Measurements from ENCODE around the gene RFLNA. TPM values are rescaled to one million over a fixed set of nuclear protein-coding genes. Genes with fewer than 3 reads are reported as not detected.

RFLNA gene
- total and polyA plus RNA-seq, 2 donors (not counting 1 experiment from before 2014, with no cell fraction given) = not detected

DNA sequence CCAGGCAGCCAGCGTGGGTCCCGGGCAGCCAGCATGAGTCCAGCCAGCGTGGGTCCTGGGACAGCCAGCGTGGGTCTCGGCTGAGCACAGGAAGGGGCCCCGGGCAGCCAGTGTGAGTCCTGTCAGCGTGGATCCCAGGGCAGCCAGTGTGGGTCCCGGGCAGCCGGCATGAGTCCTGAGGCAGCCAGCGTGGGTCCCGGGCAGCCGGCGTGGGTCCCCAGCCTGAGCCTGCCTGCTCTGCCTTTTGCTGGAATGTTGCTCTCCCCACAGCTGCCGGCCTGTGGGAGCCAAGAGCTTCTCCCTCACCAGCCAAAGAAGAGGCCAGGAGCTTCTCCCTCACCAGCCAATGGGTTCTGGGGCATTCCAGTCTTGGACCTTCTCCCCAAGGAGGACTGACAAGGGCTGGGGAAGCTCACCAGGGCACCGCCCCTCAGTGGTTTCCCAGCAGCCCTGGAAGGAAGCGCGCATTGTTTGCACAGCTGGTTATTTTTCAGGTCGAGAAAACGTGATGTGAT, 15.0 kb upstream of the RFLNA start:
- intact Hi-C loops (cut with micrococcal nuclease) = no loop called here
- Histone ChIP-seq H3K79me2 (ENCODE audit: control insufficient read depth, insufficient read depth, low read length) (no peaks in the 10 kb centered on the region), H3K36me3 (replicated peaks in 1 of 2; ENCODE audit: control extremely low read depth in 1 of 2, control insufficient read depth in 1 of 2, extremely low read depth in 1 of 2, insufficient read depth in 2 of 2, low read length in 1 of 2) (no peaks in the 10 kb centered on the region), H3K27me3 (replicated peaks in 1 of 4; ENCODE audit: control extremely low read depth in 1 of 4, control insufficient read depth in 3 of 4, insufficient read depth in 4 of 4, low read length in 3 of 4) (peaks cover 0 to 10% (median under 1%) of the 10 kb centered on the region in 4 experiments), H3K4me2 (replicated peaks; ENCODE audit: low read depth, low read length, poor library complexity, severe bottlenecking) (no peak overlapping the region), H3K4me3 (ENCODE audit: control extremely low read depth in 1 of 5, extremely low read depth in 1 of 5, insufficient read depth in 1 of 5, low read depth in 2 of 5, low read length in 4 of 5) (no peak overlapping the region), H3K4me1 (ENCODE audit: control insufficient read depth in 2 of 2, insufficient read depth in 2 of 2, low read length in 2 of 2) (no peaks in the 10 kb centered on the region), H3K27ac (ENCODE audit: low read length in 2 of 2) (no peak overlapping the region), H3K9ac (ENCODE audit: low read length) (no peak overlapping the region), H4K20me1 (ENCODE audit: control insufficient read depth, insufficient read depth, low read length, poor library complexity, severe bottlenecking) (no peaks in the 10 kb centered on the region), H3K9me3 (ENCODE audit: control extremely low read depth in 1 of 3, control insufficient read depth in 2 of 3, insufficient read depth in 1 of 3, low read length in 2 of 3) (peaks cover 0 to 9% (median 9%) of the 10 kb centered on the region in 3 donors), H2AFZ (ENCODE audit: insufficient read depth, low read depth, low read length, poor library complexity, severe bottlenecking) (no peak overlapping the region)
- ATAC-seq (ENCODE audit: low read depth) (no peak), DNase-seq (no peak)
- no peak overlapping the region for H3K27ac Mint-ChIP-seq
- POLR2A ChIA-PET = no interaction called here
- no peak overlapping the region for H3K4me3 Mint-ChIP-seq
- H3K9me3 Mint-ChIP-seq (ENCODE audit: insufficient read depth) = peaks cover 8% of the 10 kb centered on the region
- no peaks in the 10 kb centered on the region for H3K4me1 Mint-ChIP-seq
- WGBS (ENCODE audit: insufficient coverage) = 51% methylated on average over 19 of the region's 19 CpGs
- CTCF ChIA-PET = no interaction called here
- TF ChIP-seq, protein P1, sequence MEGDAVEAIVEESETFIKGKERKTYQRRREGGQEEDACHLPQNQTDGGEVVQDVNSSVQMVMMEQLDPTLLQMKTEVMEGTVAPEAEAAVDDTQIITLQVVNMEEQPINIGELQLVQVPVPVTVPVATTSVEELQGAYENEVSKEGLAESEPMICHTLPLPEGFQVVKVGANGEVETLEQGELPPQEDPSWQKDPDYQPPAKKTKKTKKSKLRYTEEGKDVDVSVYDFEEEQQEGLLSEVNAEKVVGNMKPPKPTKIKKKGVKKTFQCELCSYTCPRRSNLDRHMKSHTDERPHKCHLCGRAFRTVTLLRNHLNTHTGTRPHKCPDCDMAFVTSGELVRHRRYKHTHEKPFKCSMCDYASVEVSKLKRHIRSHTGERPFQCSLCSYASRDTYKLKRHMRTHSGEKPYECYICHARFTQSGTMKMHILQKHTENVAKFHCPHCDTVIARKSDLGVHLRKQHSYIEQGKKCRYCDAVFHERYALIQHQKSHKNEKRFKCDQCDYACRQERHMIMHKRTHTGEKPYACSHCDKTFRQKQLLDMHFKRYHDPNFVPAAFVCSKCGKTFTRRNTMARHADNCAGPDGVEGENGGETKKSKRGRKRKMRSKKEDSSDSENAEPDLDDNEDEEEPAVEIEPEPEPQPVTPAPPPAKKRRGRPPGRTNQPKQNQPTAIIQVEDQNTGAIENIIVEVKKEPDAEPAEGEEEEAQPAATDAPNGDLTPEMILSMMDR (IDR thresholded peaks at IDR 0.05) = no peak
- no peak for TF ChIP-seq EZH2 (IDR thresholded peaks at IDR 0.05; ENCODE audit: borderline replicate concordance, insufficient read depth, low read depth, low read length, poor library complexity, severe bottlenecking)
- H3K27me3 Mint-ChIP-seq = peaks cover 47% of the 10 kb centered on the region

DNA sequence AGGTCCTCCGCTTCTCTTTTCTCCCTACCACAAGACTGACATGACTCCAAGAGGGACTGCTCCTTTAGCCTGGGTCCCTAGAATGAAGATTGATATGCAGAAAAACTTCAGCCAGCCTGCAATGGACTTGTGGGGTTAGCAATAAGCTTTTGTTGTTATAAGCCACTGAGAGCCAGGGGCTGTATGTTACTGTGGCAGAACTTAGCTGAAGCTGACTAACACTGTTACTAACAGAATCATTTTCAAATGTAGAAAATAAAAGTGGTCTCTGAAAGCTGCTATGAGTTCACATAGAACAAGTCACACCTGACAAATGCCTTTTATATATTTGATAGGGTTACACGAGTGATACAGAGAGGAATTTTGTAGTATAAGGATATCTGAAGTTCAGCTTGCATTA, 13.6 kb upstream of the RFLNA start:
- no peak overlapping the region for H3K4me3 Mint-ChIP-seq
- Histone ChIP-seq H3K4me1 (ENCODE audit: control insufficient read depth in 2 of 2, insufficient read depth in 2 of 2, low read length in 2 of 2) (no peaks in the 10 kb centered on the region), H4K20me1 (ENCODE audit: control insufficient read depth, insufficient read depth, low read length, poor library complexity, severe bottlenecking) (no peaks in the 10 kb centered on the region), H3K36me3 (replicated peaks in 1 of 2; ENCODE audit: control extremely low read depth in 1 of 2, control insufficient read depth in 1 of 2, extremely low read depth in 1 of 2, insufficient read depth in 2 of 2, low read length in 1 of 2) (no peaks in the 10 kb centered on the region), H3K4me2 (replicated peaks; ENCODE audit: low read depth, low read length, poor library complexity, severe bottlenecking) (no peak overlapping the region), H2AFZ (ENCODE audit: insufficient read depth, low read depth, low read length, poor library complexity, severe bottlenecking) (no peak overlapping the region), H3K27ac (ENCODE audit: low read length in 2 of 2) (no peak overlapping the region), H3K9ac (ENCODE audit: low read length) (no peak overlapping the region), H3K4me3 (ENCODE audit: control extremely low read depth in 1 of 5, extremely low read depth in 1 of 5, insufficient read depth in 1 of 5, low read depth in 2 of 5, low read length in 4 of 5) (no peak overlapping the region), H3K27me3 (replicated peaks in 1 of 4; ENCODE audit: control extremely low read depth in 1 of 4, control insufficient read depth in 3 of 4, insufficient read depth in 4 of 4, low read length in 3 of 4) (peaks cover 0 to 17% (median 2%) of the 10 kb centered on the region in 4 experiments), H3K79me2 (ENCODE audit: control insufficient read depth, insufficient read depth, low read length) (no peaks in the 10 kb centered on the region), H3K9me3 (ENCODE audit: control extremely low read depth in 1 of 3, control insufficient read depth in 2 of 3, insufficient read depth in 1 of 3, low read length in 2 of 3) (peaks cover 0 to 18% (median 13%) of the 10 kb centered on the region in 3 donors)
- DNase-seq (no peak), ATAC-seq (ENCODE audit: low read depth) (no peak)
- CTCF ChIA-PET = no interaction called here
- intact Hi-C loops (cut with micrococcal nuclease) = no loop called here
- TF ChIP-seq EZH2 (IDR thresholded peaks at IDR 0.05; ENCODE audit: borderline replicate concordance, insufficient read depth, low read depth, low read length, poor library complexity, severe bottlenecking) = no peak
- TF ChIP-seq, protein P1 (IDR thresholded peaks at IDR 0.05) = no peak
- peaks cover 45% of the 10 kb centered on the region for H3K27me3 Mint-ChIP-seq
- POLR2A ChIA-PET = no interaction called here
- WGBS (ENCODE audit: insufficient coverage) = no CpG with 5 or more reads among the region's 2 CpGs
- no peak overlapping the region for H3K27ac Mint-ChIP-seq
- no peaks in the 10 kb centered on the region for H3K4me1 Mint-ChIP-seq
- H3K9me3 Mint-ChIP-seq (ENCODE audit: insufficient read depth) = peaks cover 16% of the 10 kb centered on the region
